Loucy (cell line): ENCODE results near the gene GNA12.

Source experiments
- H2AFZ ChIP-seq: fragments of 200-600 bp; sonication (generic); 2 replicates; pipeline ENCODE4 v1.6.0; 2016; ENCODE audit warnings: antibody characterized with exemption, mild to moderate bottlenecking, low read length, moderate library complexity
- H3F3A ChIP-seq: fragments of 200-600 bp; 2 replicates; pipeline ENCODE4 v1.6.0; 2016; ENCODE audit warnings: antibody characterized with exemption, low read depth, mild to moderate bottlenecking
- H3K27me3 ChIP-seq: fragments of 200-600 bp; sonication (generic); 2 replicates; pipeline ENCODE4 v1.6.1; 2014; ENCODE audit warnings: low read length, mild to moderate bottlenecking; ENCODE audit not compliant: insufficient read depth, poor library complexity, severe bottlenecking
- H3K36me3 ChIP-seq: fragments of 200-600 bp; sonication (generic); 2 replicates; pipeline ENCODE4 v1.6.1; 2016; ENCODE audit warnings: low read length; ENCODE audit not compliant: insufficient read depth
- H3K4me1 ChIP-seq: fragments of 200-600 bp; sonication (generic); 2 replicates; pipeline ENCODE4 v1.5.1; 2014; ENCODE audit warnings: low read length, mild to moderate bottlenecking; ENCODE audit not compliant: insufficient read depth, poor library complexity, severe bottlenecking
- H3K4me2 ChIP-seq: fragments of 200-600 bp; sonication (generic); 2 replicates; pipeline ENCODE4 v1.6.0; 2014; ENCODE audit warnings: antibody characterized with exemption, low read length, low read depth, mild to moderate bottlenecking; ENCODE audit not compliant: poor library complexity, severe bottlenecking
- H3K4me3 ChIP-seq: fragments of 200-600 bp; sonication (generic); 2 replicates; pipeline ENCODE4 v1.5.1; 2014; ENCODE audit warnings: low read length, mild to moderate bottlenecking, mixed read lengths; ENCODE audit not compliant: poor library complexity, severe bottlenecking
- H3K79me2 ChIP-seq: fragments of 200-600 bp; sonication (generic); 2 replicates; pipeline ENCODE4 v1.6.1; 2014; ENCODE audit warnings: low read length; ENCODE audit not compliant: insufficient read depth
- H3K9ac ChIP-seq: fragments of 200-600 bp; sonication (generic); 2 replicates; pipeline ENCODE4 v1.6.0; 2014; ENCODE audit warnings: mild to moderate bottlenecking, low read depth, low read length, moderate library complexity; ENCODE audit not compliant: poor library complexity, severe bottlenecking
- H3K9me2 ChIP-seq: fragments of 200-600 bp; sonication (generic); replicated peaks from 2 replicates; pipeline ENCODE4 v1.6.1; 2016; ENCODE audit warnings: low read depth, low read length, mixed read lengths
- H3K9me3 ChIP-seq: fragments of 200-600 bp; sonication (generic); 2 replicates; pipeline ENCODE4 v1.6.1; 2014; ENCODE audit warnings: mild to moderate bottlenecking, antibody characterized with exemption, low read length, low read depth; ENCODE audit not compliant: insufficient read depth
- H4K20me1 ChIP-seq: fragments of 200-600 bp; sonication (generic); 2 replicates; pipeline ENCODE4 v1.6.0; 2014; ENCODE audit warnings: antibody characterized with exemption, low read length, mild to moderate bottlenecking; ENCODE audit not compliant: insufficient read depth, poor library complexity, severe bottlenecking
- CTCF ChIP-seq: fragments of 200-600 bp; sonication (generic); conservative IDR thresholded peaks from 2 replicates; pipeline ENCODE4 v1.5.1; 2014; ENCODE audit warnings: mild to moderate bottlenecking, antibody characterized with exemption, low read length
- EZH2phosphoT487 ChIP-seq: fragments of 200-600 bp; IDR thresholded peaks from 2 replicates; pipeline ENCODE4 v1.6.1; 2018; ENCODE audit warnings: antibody characterized with exemption, mild to moderate bottlenecking, moderate library complexity, borderline replicate concordance

GNA12 gene

GRCh38 chr7:2878306-2878705 is 34.2 kb upstream of the GNA12 start:
- no peaks in the 10 kb centered on the region for H3K36me3 ChIP-seq
- H3K9me3 ChIP-seq, result no peaks in the 10 kb centered on the region
- peak overlapping the region; percentile 46 for H3K4me3 ChIP-seq
- H3K79me2 ChIP-seq, result no peaks in the 10 kb centered on the region
- H3K4me2 ChIP-seq, result peak overlapping the region; percentile 66
- H2AFZ ChIP-seq, result no peak overlapping the region
- peaks cover 55% of the 10 kb centered on the region for H3K4me1 ChIP-seq
- H4K20me1 ChIP-seq, result no peaks in the 10 kb centered on the region
- TF ChIP-seq EZH2phosphoT487 (no peak), CTCF (0 out of 2 replicates have a peak, but pooled peaks have one; percentile 5)
- no peaks in the 10 kb centered on the region for H3K27me3 ChIP-seq
- no peaks in the 10 kb centered on the region for H3K9me2 ChIP-seq
- peak overlapping the region; percentile 64 for H3K9ac ChIP-seq
- peaks cover 10% of the 10 kb centered on the region; the same call in 1 of the 2 replicates for H3F3A ChIP-seq

GRCh38 chr7:2876031-2876731 is 32.1 kb upstream of the GNA12 start:
- H3K4me3 ChIP-seq, result no peak overlapping the region
- H3K9ac ChIP-seq, result no peak overlapping the region
- TF ChIP-seq CTCF (no peak), EZH2phosphoT487 (no peak)
- peaks cover 65% of the 10 kb centered on the region for H3K4me1 ChIP-seq
- no peaks in the 10 kb centered on the region for H3K27me3 ChIP-seq
- no peaks in the 10 kb centered on the region for H3K36me3 ChIP-seq
- no peaks in the 10 kb centered on the region for H3K9me3 ChIP-seq
- no peak overlapping the region for H2AFZ ChIP-seq
- H3K79me2 ChIP-seq, result no peaks in the 10 kb centered on the region
- H3K9me2 ChIP-seq, result no peaks in the 10 kb centered on the region
- no peak overlapping the region for H3K4me2 ChIP-seq
- peaks cover 13% of the 10 kb centered on the region for H3F3A ChIP-seq
- H4K20me1 ChIP-seq, result no peaks in the 10 kb centered on the region

GRCh38 chr7:2873686-2874551 is 29.8 kb upstream of the GNA12 start:
- peak overlapping the region; percentile 42 for H3K9ac ChIP-seq
- TF ChIP-seq CTCF (no peak), EZH2phosphoT487 (no peak)

More at GRCh38 chr7:2873686-2874551, 29.8 kb upstream of the GNA12 start:
- Histone ChIP-seq H3K9me3 (no peaks in the 10 kb centered on the region), H2AFZ (no peak overlapping the region), H3K27me3 (no peaks in the 10 kb centered on the region), H3K9me2 (no peaks in the 10 kb centered on the region), H3F3A (peaks cover 7% of the 10 kb centered on the region), H3K4me2 (no peak overlapping the region), H3K4me1 (peaks cover 65% of the 10 kb centered on the region), H3K79me2 (peaks cover 8% of the 10 kb centered on the region; the same call in 1 of the 2 replicates), H4K20me1 (no peaks in the 10 kb centered on the region), H3K36me3 (no peaks in the 10 kb centered on the region), H3K4me3 (no peak overlapping the region)
